ENCODE measurements around the gene MYD88. TPM values are rescaled to one million over a fixed set of nuclear protein-coding genes. Genes with fewer than 3 reads are reported as not detected.
"Not testable (repeated sequence)": the region's sequence is repeated elsewhere in the genome, so short reads cannot be mapped to it uniquely, and the experiment has no call there.

MYD88 gene
- total and polyA plus RNA-seq, 9 of the 15 experiments (the other 6 are each of a cell fraction or from before 2014, with no cell fraction given), result 3.2 to 47.3 (median 27.6) TPM

DNA sequence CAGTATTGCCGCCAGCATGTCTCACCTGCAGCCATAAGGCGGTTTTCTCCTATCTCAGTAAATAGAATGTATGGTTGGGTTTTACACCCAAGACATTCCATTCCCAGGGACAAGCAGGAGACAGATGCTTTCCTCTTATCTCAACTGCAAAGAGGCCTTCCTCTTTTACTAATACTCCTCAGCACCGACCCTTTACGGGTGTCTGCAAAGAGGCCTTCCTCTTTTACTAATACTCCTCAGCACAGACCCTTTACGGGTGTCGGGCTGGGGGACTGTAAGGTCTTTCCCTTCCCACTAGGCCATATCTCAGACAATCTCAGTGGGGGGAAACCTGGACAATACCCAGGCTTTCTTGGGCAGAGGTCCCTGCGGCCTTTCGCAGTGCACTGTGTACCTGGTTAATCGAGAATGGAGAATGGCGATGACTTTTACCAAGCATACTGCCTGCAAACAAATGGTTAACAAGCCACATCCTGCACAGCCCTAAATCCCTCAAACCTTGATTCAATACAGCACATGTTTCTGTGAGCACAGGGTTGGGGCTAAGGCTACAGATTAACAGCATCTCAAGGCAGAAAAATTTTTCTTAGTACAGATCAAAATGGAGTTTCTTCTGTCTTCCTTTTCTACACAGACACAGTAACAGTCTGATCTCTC lies 2.7 kb upstream of the MYD88 start:
- peak overlapping the region; percentile 77 to 97; a peak in 3 of 4 replicates for H3K9ac ChIP-seq (ENCODE audit: insufficient read depth in 1 of 2, low read depth in 2 of 2, low read length in 2 of 2)
- POLR2A ChIA-PET, result interaction anchor here (0.8 to 5.0 kb wide), 4 partner anchors 10 to 55 kb away, joined by 4 to 55 read pairs (median 5); partner anchors contain the start of gene OXSR1
- CTCF ChIA-PET (ENCODE audit: low intra/inter-chr PET ratio); H4K20me1 ChIP-seq (replicated peaks; ENCODE audit: control insufficient read depth, insufficient read depth, low read length); H3K27me3 ChIP-seq (ENCODE audit: control insufficient read depth in 2 of 2, insufficient read depth in 2 of 2, low read length in 2 of 2); H3K9me3 ChIP-seq (replicated peaks; ENCODE audit: control insufficient read depth, insufficient read depth, low read depth, low read length); ATAC-seq; BruUV-seq (replicated peaks); DNase-seq (ENCODE audit: extremely low read depth in 1 of 4, low spot score in 3 of 4); H3K9me1 ChIP-seq (ENCODE audit: control insufficient read depth, insufficient read depth, low read length); TF ChIP-seq NR4A1 (CRISPR knock-in tag; IDR thresholded peaks at IDR 0.05): not testable (repeated sequence)
- peaks cover 59% of the 10 kb centered on the region for H3K36me3 ChIP-seq (ENCODE audit: control insufficient read depth, insufficient read depth, low read length)
- TF ChIP-seq RCOR1 (IDR thresholded peaks at IDR 0.05; ENCODE audit: borderline replicate concordance in 1 of 2, low read depth in 2 of 2, low read length in 2 of 2), result 0 out of 4 replicates have a peak, but pooled peaks of 1 of the 2 experiments have one; percentile 13
- TF ChIP-seq SPI1 (IDR thresholded peaks at IDR 0.05; ENCODE audit: borderline replicate concordance, low read depth, low read length), result peak; percentile 95
- TF ChIP-seq, protein P1, sequence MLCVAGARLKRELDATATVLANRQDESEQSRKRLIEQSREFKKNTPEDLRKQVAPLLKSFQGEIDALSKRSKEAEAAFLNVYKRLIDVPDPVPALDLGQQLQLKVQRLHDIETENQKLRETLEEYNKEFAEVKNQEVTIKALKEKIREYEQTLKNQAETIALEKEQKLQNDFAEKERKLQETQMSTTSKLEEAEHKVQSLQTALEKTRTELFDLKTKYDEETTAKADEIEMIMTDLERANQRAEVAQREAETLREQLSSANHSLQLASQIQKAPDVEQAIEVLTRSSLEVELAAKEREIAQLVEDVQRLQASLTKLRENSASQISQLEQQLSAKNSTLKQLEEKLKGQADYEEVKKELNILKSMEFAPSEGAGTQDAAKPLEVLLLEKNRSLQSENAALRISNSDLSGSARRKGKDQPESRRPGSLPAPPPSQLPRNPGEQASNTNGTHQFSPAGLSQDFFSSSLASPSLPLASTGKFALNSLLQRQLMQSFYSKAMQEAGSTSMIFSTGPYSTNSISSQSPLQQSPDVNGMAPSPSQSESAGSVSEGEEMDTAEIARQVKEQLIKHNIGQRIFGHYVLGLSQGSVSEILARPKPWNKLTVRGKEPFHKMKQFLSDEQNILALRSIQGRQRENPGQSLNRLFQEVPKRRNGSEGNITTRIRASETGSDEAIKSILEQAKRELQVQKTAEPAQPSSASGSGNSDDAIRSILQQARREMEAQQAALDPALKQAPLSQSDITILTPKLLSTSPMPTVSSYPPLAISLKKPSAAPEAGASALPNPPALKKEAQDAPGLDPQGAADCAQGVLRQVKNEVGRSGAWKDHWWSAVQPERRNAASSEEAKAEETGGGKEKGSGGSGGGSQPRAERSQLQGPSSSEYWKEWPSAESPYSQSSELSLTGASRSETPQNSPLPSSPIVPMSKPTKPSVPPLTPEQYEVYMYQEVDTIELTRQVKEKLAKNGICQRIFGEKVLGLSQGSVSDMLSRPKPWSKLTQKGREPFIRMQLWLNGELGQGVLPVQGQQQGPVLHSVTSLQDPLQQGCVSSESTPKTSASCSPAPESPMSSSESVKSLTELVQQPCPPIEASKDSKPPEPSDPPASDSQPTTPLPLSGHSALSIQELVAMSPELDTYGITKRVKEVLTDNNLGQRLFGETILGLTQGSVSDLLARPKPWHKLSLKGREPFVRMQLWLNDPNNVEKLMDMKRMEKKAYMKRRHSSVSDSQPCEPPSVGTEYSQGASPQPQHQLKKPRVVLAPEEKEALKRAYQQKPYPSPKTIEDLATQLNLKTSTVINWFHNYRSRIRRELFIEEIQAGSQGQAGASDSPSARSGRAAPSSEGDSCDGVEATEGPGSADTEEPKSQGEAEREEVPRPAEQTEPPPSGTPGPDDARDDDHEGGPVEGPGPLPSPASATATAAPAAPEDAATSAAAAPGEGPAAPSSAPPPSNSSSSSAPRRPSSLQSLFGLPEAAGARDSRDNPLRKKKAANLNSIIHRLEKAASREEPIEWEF (CRISPR knock-in tag; IDR thresholded peaks at IDR 0.05), result 0 out of 2 replicates have a peak, but pooled peaks have one; percentile 40
- 0 out of 2 replicates have a peak, but pooled peaks have one; percentile 32 for TF ChIP-seq NR4A1 (tag; IDR thresholded peaks at IDR 0.05)
- TF ChIP-seq CTBP1 (IDR thresholded peaks at IDR 0.05; ENCODE audit: borderline replicate concordance), result peak; percentile 53; the same call in 1 of the 2 replicates
- H3K4me3 ChIP-seq, result peak overlapping the region; percentile 90
- H3K4me2 ChIP-seq (ENCODE audit: insufficient read depth, low read length), result peak overlapping the region; percentile 88
- H3K27ac ChIP-seq (ENCODE audit: extremely low read depth, low read depth, low read length), result peak overlapping the region; percentile 66; the same call in 2 of the 3 replicates
- 49% methylated on average over 10 of the region's 10 CpGs for WGBS (ENCODE audit: insufficient coverage, low coverage, missing lambda C conversion rate)
- FAIRE-seq, result peak; percentile 54
- H2AFZ ChIP-seq (ENCODE audit: low read depth, low read length), result peak overlapping the region; percentile 88
- intact Hi-C loops (cut with micrococcal nuclease) (loop anchor here (5.0 to 10.0 kb wide), 5 partner anchors 89 to 519 kb away; partner anchors contain the start of gene XYLB), in situ Hi-C loops (cut with MboI) (loop anchor here (10.0 kb wide), 2 partner anchors 209 to 339 kb away; partner anchors contain the start of gene XYLB)
- H3K79me2 ChIP-seq (ENCODE audit: control insufficient read depth, insufficient read depth, low read length), result peaks cover 43% of the 10 kb centered on the region
- H3K4me1 ChIP-seq (replicated peaks in 1 of 2; ENCODE audit: control insufficient read depth in 2 of 2, insufficient read depth in 2 of 2, low read length in 2 of 2), result peaks cover 18 to 33% of the 10 kb centered on the region in 2 experiments; a peak in 4 of 5 replicates
